H1 (cell line): ENCODE measurements around the gene PKD1L1. TPM values are rescaled to one million over a fixed set of nuclear protein-coding genes. Genes with fewer than 3 reads are reported as not detected.

ENCODE experiments used
- CTCF ChIA-PET: fragments of 300-600 bp; sonication (Branson Sonifier 250); formaldehyde crosslinking; loops from one replicate; lab custom pipeline; 2021; ENCODE audit not compliant: partially characterized antibody; lab: Charles Lee
- POLR2A ChIA-PET: fragments of 300-600 bp; sonication (Branson Sonifier 250); formaldehyde crosslinking; loops from one replicate; lab custom pipeline; 2021; ENCODE audit warnings: inconsistent platforms; ENCODE audit not compliant: partially characterized antibody; lab: Charles Lee
- DNase-seq, 2 experiments: peaks; one replicate each; pipeline versions ENCODE4 v3.0.0 to v3.0.0-alpha.2; 2010 to 2022; ENCODE audit warnings: low spot score in 2 of 2, low read depth in 1 of 2, mixed read lengths in 1 of 2
- FAIRE-seq: peaks from 2 replicates; lab custom pipeline; 2011; peaks lifted over from hg19 to GRCh38; lab: Jason Lieb, UNC
- H2AFZ ChIP-seq: 2 replicates; pipeline ENCODE4 v1.8.1; 2012; ENCODE audit warnings: low read length, inconsistent platforms
- H2AK5ac ChIP-seq: 2 replicates; pipeline ENCODE4 v1.6.1; 2013; ENCODE audit warnings: low read depth, low read length
- H2BK120ac ChIP-seq: replicated peaks from 2 replicates; pipeline ENCODE3; 2013; ENCODE audit warnings: low read depth, low read length, inconsistent platforms
- H2BK12ac ChIP-seq: 2 replicates; pipeline ENCODE4 v1.6.1; 2013; ENCODE audit warnings: low read depth, low read length
- H2BK15ac ChIP-seq: 2 replicates; pipeline ENCODE4 v1.6.1; 2013; ENCODE audit warnings: low read length
- H2BK20ac ChIP-seq: 2 replicates; pipeline ENCODE4 v1.6.1; 2013; ENCODE audit warnings: low read length
- H2BK5ac ChIP-seq: 2 replicates; pipeline ENCODE4 v1.6.1; 2013; ENCODE audit warnings: low read depth, low read length
- H3K14ac ChIP-seq: 2 replicates; pipeline ENCODE4 v1.6.1; 2013; ENCODE audit warnings: inconsistent platforms; ENCODE audit not compliant: insufficient read length
- H3K18ac ChIP-seq: 2 replicates; pipeline ENCODE4 v1.6.1; 2013; ENCODE audit warnings: low read length; ENCODE audit errors: extremely low read depth
- H3K23ac ChIP-seq: 2 replicates; pipeline ENCODE4 v1.6.1; 2013; ENCODE audit warnings: inconsistent platforms; ENCODE audit not compliant: insufficient read length
- H3K23me2 ChIP-seq: 2 replicates; pipeline ENCODE4 v1.6.1; 2013; ENCODE audit warnings: low read depth, low read length
- H3K27ac ChIP-seq: 2 replicates; pipeline ENCODE4 v1.6.1; 2011; ENCODE audit warnings: low read depth, low read length, inconsistent platforms
- H3K27me3 ChIP-seq, 4 experiments: replicated peaks in 1 of 4; 1 replicate in 1 of 4; 2 replicates in 3 of 4; pipeline versions ENCODE4 v1.6.1 to v1.8.1; 2011 to 2013; ENCODE audit warnings: low read length in 3 of 4, mild to moderate bottlenecking in 3 of 4, inconsistent platforms in 2 of 4, mixed read lengths in 2 of 4, moderate library complexity in 1 of 4; ENCODE audit not compliant: control insufficient read depth in 3 of 4, insufficient read depth in 3 of 4; ENCODE audit errors: extremely low read depth in 1 of 4
- H3K36me3 ChIP-seq, 4 experiments: 2 replicates each; pipeline versions ENCODE4 v1.6.1 to v1.8.1; 2011 to 2013; ENCODE audit warnings: mild to moderate bottlenecking in 4 of 4, low read length in 3 of 4, moderate library complexity in 2 of 4, control low read depth in 1 of 4, inconsistent platforms in 1 of 4; ENCODE audit not compliant: insufficient read depth in 4 of 4, control insufficient read depth in 2 of 4
- H3K4ac ChIP-seq: replicated peaks from 2 replicates; pipeline ENCODE3; 2013; ENCODE audit warnings: low read length, low read depth, mixed read lengths, inconsistent platforms; ENCODE audit not compliant: insufficient read length
- H3K4me1 ChIP-seq, 4 experiments: replicated peaks in 1 of 4; 1 replicate in 1 of 4; 2 replicates in 3 of 4; pipeline versions ENCODE4 v1.6.1 to v1.8.1; 2011 to 2013; ENCODE audit warnings: low read length in 3 of 4, inconsistent platforms in 2 of 4, mixed read lengths in 1 of 4; ENCODE audit not compliant: insufficient read depth in 4 of 4, control insufficient read depth in 3 of 4
- H3K4me2 ChIP-seq, 2 experiments: 2 replicates each; pipeline versions ENCODE4 v1.6.1 to v1.8.1; 2011 to 2013; ENCODE audit warnings: low read depth in 2 of 2, low read length in 2 of 2, control low read depth in 1 of 2, inconsistent platforms in 1 of 2, mild to moderate bottlenecking in 1 of 2; ENCODE audit not compliant: insufficient read depth in 1 of 2
- H3K4me3 ChIP-seq, 4 experiments: fragments of 200-600, 300-600 bp in 1 of 4; sonication (generic), shearing (Covaris generic), sonication (Bioruptor Twin) in 1 of 4; 2 replicates each; pipeline versions ENCODE4 v1.5.1 to v1.8.1; 2011 to 2016; ENCODE audit warnings: low read length in 4 of 4, low read depth in 3 of 4, control low read depth in 2 of 4, inconsistent platforms in 2 of 4, mild to moderate bottlenecking in 2 of 4, mixed read lengths in 1 of 4, moderate library complexity in 1 of 4; ENCODE audit not compliant: insufficient read depth in 2 of 4; ENCODE audit errors: extremely low read depth in 1 of 4
- H3K56ac ChIP-seq: replicated peaks from 2 replicates; pipeline ENCODE3; 2013; ENCODE audit warnings: low read depth, mild to moderate bottlenecking, mixed read lengths, low read length, inconsistent platforms; ENCODE audit not compliant: insufficient read length
- H3K79me1 ChIP-seq: 2 replicates; pipeline ENCODE4 v1.6.1; 2013; ENCODE audit warnings: low read depth, low read length, control low read depth
- H3K79me2 ChIP-seq, 2 experiments: 2 replicates each; pipeline versions ENCODE4 v1.6.1 to v1.8.1; 2012 to 2013; ENCODE audit warnings: low read length in 2 of 2, mild to moderate bottlenecking in 2 of 2, inconsistent platforms in 1 of 2; ENCODE audit not compliant: insufficient read depth in 2 of 2, control insufficient read depth in 1 of 2
- H3K9ac ChIP-seq, 4 experiments: replicated peaks in 1 of 4; 1 replicate in 1 of 4; 2 replicates in 3 of 4; pipeline versions ENCODE4 v1.6.1 to v1.8.1; 2011 to 2013; ENCODE audit warnings: low read depth in 3 of 4, low read length in 3 of 4, control low read depth in 2 of 4, mild to moderate bottlenecking in 2 of 4, moderate library complexity in 2 of 4, inconsistent platforms in 1 of 4; ENCODE audit errors: extremely low read depth in 1 of 4
- H3K9me3 ChIP-seq, 2 experiments: 2 replicates each; pipeline versions ENCODE4 v1.6.1 to v1.8.1; 2012 to 2013; ENCODE audit warnings: mild to moderate bottlenecking in 2 of 2, moderate library complexity in 2 of 2, control low read depth in 1 of 2, inconsistent platforms in 1 of 2, low read depth in 1 of 2, low read length in 1 of 2, mixed read lengths in 1 of 2; ENCODE audit not compliant: insufficient read depth in 2 of 2
- H4K20me1 ChIP-seq, 2 experiments: replicated peaks in 1 of 2; 2 replicates each; pipeline versions ENCODE3 to v1.8.1; 2011 to 2013; ENCODE audit warnings: inconsistent platforms in 2 of 2, low read length in 2 of 2, mild to moderate bottlenecking in 1 of 2; ENCODE audit not compliant: insufficient read depth in 2 of 2, control insufficient read depth in 1 of 2
- H4K5ac ChIP-seq: 2 replicates; pipeline ENCODE4 v1.6.1; 2013; ENCODE audit warnings: low read length, low read depth, mixed read lengths, inconsistent platforms; ENCODE audit not compliant: insufficient read length
- H4K8ac ChIP-seq: 2 replicates; pipeline ENCODE4 v1.8.0; 2013; ENCODE audit warnings: mild to moderate bottlenecking, moderate library complexity, low read length, inconsistent platforms; ENCODE audit not compliant: insufficient read depth; ENCODE audit errors: extremely low read depth
- H4K91ac ChIP-seq: replicated peaks from 2 replicates; pipeline ENCODE3; 2013; ENCODE audit warnings: low read length, mixed read lengths, inconsistent platforms; ENCODE audit not compliant: insufficient read length
- CBX5 ChIP-seq: fragments of 300-800, 300-1000 bp; sonication (generic); IDR thresholded peaks from 2 replicates; pipeline ENCODE4 v1.7.1; 2016; ENCODE audit warnings: antibody characterized with exemption, low read length, low read depth
- CHD2 ChIP-seq: IDR thresholded peaks from 2 replicates; pipeline ENCODE4 v1.6.1; 2012; ENCODE audit warnings: low read length, improper control_type of control experiment
- KDM5A ChIP-seq: fragments of 200-600 bp; IDR thresholded peaks from 2 replicates; pipeline ENCODE4 v1.7.1; 2012; ENCODE audit warnings: mild to moderate bottlenecking, low read length, inconsistent platforms, mixed read lengths
- SP4 ChIP-seq: IDR thresholded peaks from 2 replicates; pipeline ENCODE4 v1.6.1; 2012; ENCODE audit warnings: low read length, inconsistent platforms
- WGBS, 2 experiments: shearing (Covaris generic) in 1 of 2; methylation state at CpG; one replicate each; pipeline versions ENCODE4 v1.1.6 to v1.1.7; 2013 to 2015; ENCODE audit warnings: low lambda C conversion rate in 2 of 2, mixed read lengths in 2 of 2, inconsistent platforms in 1 of 2, low coverage in 1 of 2, missing lambda C conversion rate in 1 of 2; ENCODE audit not compliant: insufficient replicate concordance in 2 of 2, insufficient coverage in 1 of 2, insufficient read length in 1 of 2; ENCODE audit errors: extremely low coverage in 1 of 2, missing lambda C conversion rate in 1 of 2; 5-methylcytosine and 5-hydroxymethylcytosine counted together
- polyA plus RNA-seq, 7 experiments: library from polyadenylated mRNA; depleted of rRNA in 3 of 7; stranded (reverse) in 5 of 7; unstranded in 2 of 7; fragments of >200 nt in 5 of 7; fragments of 200-250 nt in 2 of 7; gene quantifications; 1 replicate in 5 of 7; 2 replicates in 1 of 7; 4 replicates in 1 of 7; pipeline versions ENCODE4 v1.2.1 to v1.2.3, GENCODE V29; 2011 to 2013; ENCODE audit warnings: missing spikeins in 2 of 7, mixed read lengths in 2 of 7
- total RNA-seq: library from RNA; stranded (reverse); fragmentation: NEBNext Ultra II Directional; extraction: Animal tissue kit (Norgen Biotek cat#: 25700); gene quantifications from 2 replicates; pipeline ENCODE4 v1.2.1, GENCODE V29; 2021

The PKD1L1 gene
- total and polyA plus RNA-seq, 2 of the 8 experiments (the other 6 are each of a cell fraction or from before 2014, with no cell fraction given), result 0.22 to 0.35 TPM

DNA sequence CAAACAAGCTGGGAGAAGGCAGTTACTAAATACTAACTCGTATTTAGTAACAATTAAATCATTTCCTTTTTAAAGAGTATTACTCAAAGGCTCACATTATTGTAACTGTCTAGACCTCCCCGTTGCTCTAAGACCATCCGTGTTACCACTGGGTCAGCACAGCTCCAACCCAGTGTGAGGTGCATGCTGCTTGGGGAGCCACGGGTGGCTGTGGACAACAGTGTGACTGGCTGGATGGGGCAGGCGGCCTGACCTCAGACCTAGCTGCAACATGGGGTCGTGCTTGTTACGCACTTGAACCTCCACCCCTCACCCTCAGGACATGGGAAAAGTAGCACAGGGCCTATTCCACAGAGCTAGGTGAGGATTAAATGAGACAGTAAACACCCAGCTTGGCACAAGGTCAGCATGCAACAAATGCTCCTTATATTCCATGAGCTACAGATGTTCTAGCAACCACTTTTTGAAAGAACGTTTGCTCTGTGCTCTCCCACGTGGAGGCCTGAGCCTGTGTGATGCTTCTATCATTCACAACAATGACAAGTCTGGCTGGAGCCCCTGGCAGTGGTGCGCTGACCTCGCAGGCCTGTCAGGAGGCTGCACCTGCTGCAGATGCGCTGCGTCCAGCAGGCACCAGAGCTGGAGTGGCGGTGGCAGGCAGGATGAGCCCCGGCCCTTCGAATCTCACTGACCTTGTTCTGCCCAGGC, 135.7 kb downstream of the PKD1L1 start:
- FAIRE-seq (no peak), DNase-seq (no peak)
- Histone ChIP-seq H3K27ac (no peak overlapping the region), H3K4me3 (no peak overlapping the region), H3K23ac (no peak overlapping the region), H4K8ac (no peak overlapping the region), H2AFZ (no peak overlapping the region), H2BK12ac (no peak overlapping the region), H2BK5ac (no peak overlapping the region), H3K9me3 (no peaks in the 10 kb centered on the region), H4K5ac (no peak overlapping the region), H2BK15ac (no peak overlapping the region), H3K36me3 (no peaks in the 10 kb centered on the region), H2BK20ac (no peak overlapping the region), H3K14ac (no peak overlapping the region), H3K4me1 (0 out of 7 replicates have a peak, but pooled peaks cover 0 to 5% (median 0%) of the 10 kb centered on the region in 4 experiments), H3K79me1 (no peaks in the 10 kb centered on the region), H3K4me2 (no peak overlapping the region), H4K20me1 (no peaks in the 10 kb centered on the region), H2BK120ac (no peak overlapping the region), H2AK5ac (no peak overlapping the region), H3K9ac (no peak overlapping the region), H3K23me2 (no peaks in the 10 kb centered on the region), H3K56ac (no peak overlapping the region), H3K18ac (no peak overlapping the region), H3K79me2 (no peaks in the 10 kb centered on the region), H3K4ac (no peak overlapping the region), H3K27me3 (no peaks in the 10 kb centered on the region), H4K91ac (no peak overlapping the region)
- TF ChIP-seq KDM5A, result no peak
- no peak for TF ChIP-seq CBX5
- TF ChIP-seq CHD2, result no peak
- TF ChIP-seq SP4, result no peak
- WGBS, 2 experiments, result 95% methylated on average over 16 of the region's 16 CpGs; no CpG with 5 or more reads in 1 of the 2 experiments
- CTCF ChIA-PET, result interaction anchor here (0.9 to 1.4 kb wide), 4 partner anchors 18 to 547 kb away, joined by 3 to 4 read pairs (median 4); no protein-coding TSS in a partner anchor
- POLR2A ChIA-PET, result no interaction called here
